ENCODE results near the gene JAK1.
"Not testable (repeated sequence)": the region's sequence is repeated elsewhere in the genome, so short reads cannot be mapped to it uniquely, and the experiment has no call there.

JAK1 gene

GRCh38 chr1:64923294-64923718, 43.0 kb downstream of the JAK1 start:
- DNase-seq (ENCODE audit: low read depth in 4 of 4, low spot score in 1 of 4), result peak in 1 of 4 experiments; percentile 15

GRCh38 chr1:64922336-64922735, 44.0 kb downstream of the JAK1 start:
- no peak for DNase-seq (ENCODE audit: low read depth in 4 of 4, low spot score in 1 of 4)

GRCh38 chr1:64921771-64922170, 44.6 kb downstream of the JAK1 start:
- no peak for DNase-seq (ENCODE audit: low read depth in 4 of 4, low spot score in 1 of 4)

DNA sequence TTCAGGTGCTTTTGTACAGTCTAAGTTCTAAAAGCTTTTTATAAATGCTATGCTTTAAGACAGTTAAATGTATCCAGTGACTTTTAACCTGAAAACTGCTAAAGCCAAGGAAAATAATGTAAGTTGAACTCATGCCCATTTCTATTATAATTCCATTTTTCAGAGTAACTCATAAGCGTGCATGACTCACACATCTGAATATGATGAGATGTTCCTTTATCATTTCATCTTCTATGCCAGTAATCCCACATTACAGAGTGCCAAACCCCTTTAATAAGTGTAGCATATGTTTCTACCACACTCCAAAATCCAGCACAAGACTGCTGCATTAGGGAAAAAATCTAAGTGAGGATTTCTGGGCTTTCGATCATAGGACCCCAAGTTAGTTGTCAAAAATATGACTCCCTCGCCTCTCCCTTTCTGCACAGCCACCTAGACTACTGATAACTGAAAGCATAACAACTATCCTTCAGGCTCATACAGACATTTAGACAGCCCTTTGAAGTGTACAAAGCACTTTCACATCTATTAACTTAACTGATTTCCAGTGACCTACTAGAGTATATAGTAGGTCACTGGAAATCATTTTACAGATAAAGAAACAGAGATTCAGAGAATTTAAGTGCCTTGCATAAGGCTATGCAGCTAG, 45.3 kb downstream of the JAK1 start:
- DNase-seq (ENCODE audit: low read depth in 4 of 4, low spot score in 1 of 4), result no peak

DNA sequence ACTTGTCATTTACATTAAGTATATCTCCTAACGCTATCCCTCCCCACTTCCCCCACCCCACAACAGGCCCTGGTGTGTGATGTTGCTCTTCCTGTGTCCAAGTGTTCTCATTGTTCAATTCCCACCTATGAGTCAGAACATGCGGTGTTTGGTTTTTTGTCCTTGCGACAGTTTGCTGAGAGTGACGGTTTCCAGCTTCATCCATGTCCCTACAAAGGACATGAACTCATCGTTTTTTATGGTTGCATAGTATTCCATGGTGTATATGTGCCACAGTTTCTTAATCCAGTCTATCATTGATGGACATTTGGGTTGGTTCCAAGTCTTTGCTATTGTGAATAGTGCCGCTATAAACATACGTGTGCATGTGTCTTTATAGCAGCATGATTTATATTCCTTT, 47.2 kb downstream of the JAK1 start:
- DNase-seq (ENCODE audit: low read depth in 4 of 4, low spot score in 1 of 4), result not testable (repeated sequence)

DNA sequence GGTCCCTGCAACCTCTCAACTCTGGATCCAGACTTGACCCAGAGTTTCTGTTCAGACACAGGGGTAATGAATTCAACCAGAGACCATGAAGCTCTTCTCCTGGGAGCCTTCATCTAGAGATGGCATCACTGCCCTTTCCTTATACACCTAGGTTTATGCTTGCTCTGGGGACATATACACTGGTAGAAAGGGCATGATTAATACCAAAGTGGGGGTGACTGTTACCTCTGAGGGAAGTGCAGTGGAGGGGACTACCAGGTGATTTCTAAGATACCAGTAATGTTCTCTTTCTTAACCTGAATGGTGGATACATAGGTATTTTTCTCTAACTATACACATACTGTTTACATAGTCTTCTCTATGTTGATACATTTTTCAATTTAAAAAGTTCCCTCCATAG, 48.4 kb downstream of the JAK1 start:
- no peak for DNase-seq (ENCODE audit: low read depth in 4 of 4, low spot score in 1 of 4)

DNA sequence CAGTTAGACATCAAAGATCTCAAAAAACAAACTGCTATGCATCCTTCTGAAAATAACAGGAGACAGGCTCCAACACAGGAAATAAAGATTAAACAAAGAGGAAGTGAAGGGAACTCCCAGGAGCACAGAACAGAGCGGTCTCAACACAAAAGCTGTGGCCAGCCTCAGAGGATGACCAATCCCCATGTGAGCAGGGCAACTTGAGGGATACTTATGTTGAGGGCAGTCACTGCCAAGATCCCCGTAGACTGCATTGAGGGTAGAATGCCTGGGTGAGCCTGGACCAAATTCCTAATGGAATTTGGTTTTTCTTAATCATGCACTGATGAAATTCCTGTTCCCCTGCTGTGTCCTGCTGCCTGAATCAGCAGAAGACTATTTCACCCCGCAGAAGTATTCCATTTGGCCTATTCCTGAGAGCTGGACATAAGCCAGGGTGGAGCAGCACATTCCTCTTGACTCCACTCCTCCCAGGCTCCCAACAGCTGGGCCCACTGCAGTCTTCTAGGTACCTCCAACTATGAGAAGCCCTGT, 49.0 kb downstream of the JAK1 start:
- DNase-seq (ENCODE audit: low read depth in 4 of 4, low spot score in 1 of 4), result no peak

GRCh38 chr1:64915381-64916274, 50.7 kb downstream of the JAK1 start:
- DNase-seq (ENCODE audit: low read depth in 4 of 4, low spot score in 1 of 4), result no peak

DNA sequence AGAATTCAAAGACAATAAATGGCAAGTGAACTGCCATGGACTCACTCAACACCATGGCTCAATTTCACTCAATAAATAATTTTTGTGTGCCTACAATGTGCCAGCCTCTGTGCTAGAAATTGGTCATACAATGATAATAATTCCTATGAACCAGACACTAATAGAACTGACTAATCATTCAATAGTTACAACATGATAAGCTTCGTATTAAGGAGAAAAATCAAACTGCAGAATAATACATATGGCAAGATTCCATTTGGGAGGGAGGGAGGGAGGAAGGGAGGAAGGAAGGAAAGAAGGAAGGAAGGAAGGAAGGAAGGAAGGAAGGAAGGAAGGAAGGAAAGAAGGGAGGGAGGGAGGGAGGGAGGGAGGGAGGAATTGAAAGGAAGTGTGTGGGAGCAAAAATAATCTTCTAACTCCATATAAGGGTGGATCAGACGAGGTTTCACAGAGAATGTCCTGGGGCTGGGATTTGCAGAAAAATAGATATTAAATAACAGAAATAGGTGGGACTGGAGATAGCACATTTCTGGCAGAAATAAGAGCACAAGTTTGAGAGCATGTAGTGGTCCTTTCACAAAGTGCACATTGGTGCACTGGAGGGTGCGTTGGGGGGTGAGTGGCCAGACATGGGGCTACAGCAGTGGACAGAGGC, 52.9 kb downstream of the JAK1 start:
- no peak for DNase-seq (ENCODE audit: low read depth in 4 of 4, low spot score in 1 of 4)

GRCh38 chr1:64912191-64912590, 54.2 kb downstream of the JAK1 start:
- no peak for DNase-seq (ENCODE audit: low read depth in 4 of 4, low spot score in 1 of 4)

- no peak for DNase-seq (ENCODE audit: low read depth in 4 of 4, low spot score in 1 of 4)
These were observed 55.0 kb downstream of the JAK1 start for GRCh38 chr1:64911326-64911725.

GRCh38 chr1:64909031-64909430, 57.3 kb downstream of the JAK1 start:
- no peak for DNase-seq (ENCODE audit: low read depth in 4 of 4, low spot score in 1 of 4)

DNA sequence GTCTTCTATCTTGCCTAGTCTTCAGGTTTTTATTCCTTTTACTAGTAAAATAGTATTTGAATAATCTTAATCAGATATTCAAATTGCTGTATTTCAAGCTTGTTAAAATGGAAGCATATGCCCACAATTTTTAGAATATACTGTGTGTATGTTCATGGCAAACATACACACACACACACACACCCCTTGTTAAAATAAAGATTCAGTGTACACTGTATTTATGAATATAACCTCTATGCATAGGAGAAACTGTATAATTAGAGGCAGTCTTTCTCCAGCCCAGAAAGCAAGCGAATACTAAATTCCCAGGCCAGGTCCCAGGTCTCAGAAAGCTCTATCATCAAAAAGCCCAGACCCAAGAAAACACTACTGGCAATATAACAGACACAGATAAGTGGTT, 57.8 kb downstream of the JAK1 start:
- DNase-seq (ENCODE audit: low read depth in 4 of 4, low spot score in 1 of 4), result no peak

DNA sequence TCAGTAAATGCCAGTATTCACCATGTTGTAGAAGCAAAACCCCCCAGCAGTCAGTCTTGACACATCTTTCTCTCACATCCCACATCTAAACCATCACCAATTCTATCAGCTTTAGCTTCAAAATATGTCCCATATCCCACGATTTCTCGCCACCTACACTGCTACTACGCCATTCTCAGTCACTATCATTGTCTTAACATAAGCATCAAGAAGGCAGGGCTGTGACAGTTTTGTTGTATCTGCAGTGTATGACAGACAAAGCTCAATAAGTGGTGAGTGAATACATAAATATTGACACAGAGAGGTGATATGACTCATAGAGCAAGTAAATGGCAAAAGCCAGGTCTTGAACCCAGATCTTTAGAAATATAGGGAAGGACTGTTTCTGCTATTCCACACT, 59.9 kb downstream of the JAK1 start:
- peak in 2 of 4 experiments; percentile 17 to 20 for DNase-seq (ENCODE audit: low read depth in 4 of 4, low spot score in 1 of 4)

GRCh38 chr1:64903593-64903992, 62.8 kb downstream of the JAK1 start:
- DNase-seq (ENCODE audit: low read depth in 4 of 4, low spot score in 1 of 4), result no peak

GRCh38 chr1:64901663-64902062, 64.7 kb downstream of the JAK1 start:
- no peak for DNase-seq (ENCODE audit: low read depth in 4 of 4, low spot score in 1 of 4)

- DNase-seq (ENCODE audit: low read depth in 4 of 4, low spot score in 1 of 4), result no peak
These were observed 65.4 kb downstream of the JAK1 start for GRCh38 chr1:64900916-64901315.

DNA sequence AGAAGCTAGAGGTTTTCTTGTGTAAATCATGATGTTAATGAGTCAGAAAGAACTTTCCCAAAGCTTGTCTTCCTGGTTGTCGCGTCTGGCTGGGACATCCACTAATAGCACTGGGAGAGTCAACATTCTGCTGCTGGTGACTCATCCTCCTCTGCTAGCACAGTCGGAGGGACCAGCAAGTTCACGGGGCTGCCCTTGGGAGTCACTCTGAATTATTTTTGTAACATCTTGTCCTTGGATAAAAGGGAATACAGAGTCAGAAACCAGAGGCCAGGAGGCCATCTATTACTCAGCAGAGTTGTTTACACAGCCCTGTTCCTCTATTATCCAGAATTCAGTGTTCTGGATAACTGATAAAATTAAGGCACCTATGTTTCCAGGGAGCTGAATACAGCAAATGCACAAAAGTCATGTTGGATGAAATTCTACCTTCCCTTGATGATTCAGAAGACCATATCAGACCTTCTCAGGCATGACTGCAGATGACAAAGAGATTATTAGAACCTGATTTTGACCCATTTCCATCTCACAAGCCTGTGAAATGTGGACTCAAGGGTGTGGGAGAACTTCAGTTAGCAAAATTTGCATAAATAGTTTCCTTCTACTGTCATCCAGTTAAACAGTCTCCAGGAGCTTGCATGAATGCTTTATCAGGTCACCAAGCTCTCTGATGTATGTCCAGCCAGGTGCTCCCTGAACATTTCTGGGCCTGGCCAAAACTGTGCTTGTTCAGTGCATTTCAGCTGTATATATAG, 68.1 kb downstream of the JAK1 start:
- DNase-seq (ENCODE audit: low read depth in 4 of 4, low spot score in 1 of 4), result peak in 2 of 4 experiments; percentile 14 to 30

GRCh38 chr1:64896551-64896950, 69.8 kb downstream of the JAK1 start:
- DNase-seq (ENCODE audit: low read depth in 4 of 4, low spot score in 1 of 4), result no peak

DNA sequence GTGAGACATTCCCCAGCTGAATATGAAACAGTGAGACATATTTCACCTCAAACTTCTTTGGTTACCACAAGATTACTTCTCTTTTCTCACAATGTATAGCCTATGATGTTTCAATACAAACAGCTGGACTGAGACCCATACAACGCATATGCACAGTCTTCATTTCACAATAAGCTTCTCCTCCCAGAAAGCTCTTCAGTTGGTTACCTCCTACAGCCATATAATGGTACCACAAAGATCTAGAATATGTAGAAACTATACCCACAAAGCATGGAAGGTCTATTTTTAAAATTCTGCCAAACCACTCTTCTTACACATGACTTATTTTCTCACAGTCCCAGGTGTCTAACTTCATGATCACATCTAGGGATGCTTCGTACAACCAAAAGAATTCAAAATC, 70.8 kb downstream of the JAK1 start:
- no peak for DNase-seq (ENCODE audit: low read depth in 4 of 4, low spot score in 1 of 4)
